ENCODE data around the gene OR6Q1. TPM values are rescaled to one million over a fixed set of nuclear protein-coding genes. Genes with fewer than 3 reads are reported as not detected.

Gene OR6Q1
- polyA plus RNA-seq, 1 donor from 2014 or later, result not detected

DNA sequence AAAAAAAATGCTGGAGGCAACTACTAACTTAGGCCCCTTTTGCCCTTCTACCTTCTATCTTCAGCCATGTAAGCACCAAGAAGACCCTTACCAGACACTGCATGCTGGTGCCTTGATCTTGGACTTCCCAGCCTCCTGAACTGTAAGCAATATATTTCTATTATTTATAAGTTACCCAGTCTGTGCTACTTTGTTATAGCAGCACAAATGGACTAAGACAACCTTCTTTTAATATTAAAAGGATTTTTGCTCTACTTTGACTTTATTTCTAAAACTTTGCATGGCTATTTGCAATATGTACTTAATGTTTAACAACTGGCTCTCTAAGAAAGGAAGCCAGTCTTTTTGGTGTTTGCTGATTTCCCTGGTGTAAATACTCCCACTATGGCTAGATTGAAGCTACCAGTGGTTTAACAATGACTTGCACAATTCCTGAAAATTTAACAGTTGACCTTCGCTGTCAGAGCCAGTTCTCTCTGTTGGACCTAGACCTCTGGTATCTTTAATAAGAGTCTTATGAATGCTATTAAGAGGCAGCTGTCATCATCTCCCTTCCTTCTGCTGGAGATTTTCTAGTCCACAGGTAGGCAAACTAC lies 25.2 kb downstream of the OR6Q1 start:
- Histone ChIP-seq H3K4me2 (ENCODE audit: low read length) (no peak overlapping the region), H3K4me3 (ENCODE audit: low read length) (no peak overlapping the region), H3K9ac (ENCODE audit: low read length) (no peak overlapping the region), H3K9me3 (ENCODE audit: low read length) (no peaks in the 10 kb centered on the region), H3K27ac (ENCODE audit: low read length) (no peak overlapping the region), H3K36me3 (ENCODE audit: insufficient read depth, low read length) (no peaks in the 10 kb centered on the region), H2AFZ (ENCODE audit: low read depth, low read length) (no peak overlapping the region), H4K20me1 (ENCODE audit: insufficient read depth) (no peaks in the 10 kb centered on the region), H3K27me3 (ENCODE audit: insufficient read depth, low read depth, low read length) (no peaks in the 10 kb centered on the region), H3F3A (ENCODE audit: insufficient read depth, low read length, poor library complexity, severe bottlenecking) (no peaks in the 10 kb centered on the region), H3K79me2 (replicated peaks; ENCODE audit: insufficient read depth, low read length) (no peaks in the 10 kb centered on the region), H3K9me2 (ENCODE audit: insufficient read depth, low read length) (no peaks in the 10 kb centered on the region)
- no peak for TF ChIP-seq POLR2AphosphoS5 (IDR thresholded peaks at IDR 0.05)
- no peak for TF ChIP-seq TAF1 (IDR thresholded peaks at IDR 0.05; ENCODE audit: low read depth)
- no peak for TF ChIP-seq SMC3 (conservative IDR thresholded peaks at IDR 0.05; ENCODE audit: poor library complexity)
- TF ChIP-seq MXI1 (conservative IDR thresholded peaks at IDR 0.05; ENCODE audit: poor library complexity, severe bottlenecking), result no peak
- TF ChIP-seq EP300 (conservative IDR thresholded peaks at IDR 0.05; ENCODE audit: poor library complexity, severe bottlenecking), result no peak
- TF ChIP-seq EZH2 (IDR thresholded peaks at IDR 0.05; ENCODE audit: borderline replicate concordance, insufficient read depth, low read length, poor library complexity, severe bottlenecking), result no peak
- TF ChIP-seq, protein P1, sequence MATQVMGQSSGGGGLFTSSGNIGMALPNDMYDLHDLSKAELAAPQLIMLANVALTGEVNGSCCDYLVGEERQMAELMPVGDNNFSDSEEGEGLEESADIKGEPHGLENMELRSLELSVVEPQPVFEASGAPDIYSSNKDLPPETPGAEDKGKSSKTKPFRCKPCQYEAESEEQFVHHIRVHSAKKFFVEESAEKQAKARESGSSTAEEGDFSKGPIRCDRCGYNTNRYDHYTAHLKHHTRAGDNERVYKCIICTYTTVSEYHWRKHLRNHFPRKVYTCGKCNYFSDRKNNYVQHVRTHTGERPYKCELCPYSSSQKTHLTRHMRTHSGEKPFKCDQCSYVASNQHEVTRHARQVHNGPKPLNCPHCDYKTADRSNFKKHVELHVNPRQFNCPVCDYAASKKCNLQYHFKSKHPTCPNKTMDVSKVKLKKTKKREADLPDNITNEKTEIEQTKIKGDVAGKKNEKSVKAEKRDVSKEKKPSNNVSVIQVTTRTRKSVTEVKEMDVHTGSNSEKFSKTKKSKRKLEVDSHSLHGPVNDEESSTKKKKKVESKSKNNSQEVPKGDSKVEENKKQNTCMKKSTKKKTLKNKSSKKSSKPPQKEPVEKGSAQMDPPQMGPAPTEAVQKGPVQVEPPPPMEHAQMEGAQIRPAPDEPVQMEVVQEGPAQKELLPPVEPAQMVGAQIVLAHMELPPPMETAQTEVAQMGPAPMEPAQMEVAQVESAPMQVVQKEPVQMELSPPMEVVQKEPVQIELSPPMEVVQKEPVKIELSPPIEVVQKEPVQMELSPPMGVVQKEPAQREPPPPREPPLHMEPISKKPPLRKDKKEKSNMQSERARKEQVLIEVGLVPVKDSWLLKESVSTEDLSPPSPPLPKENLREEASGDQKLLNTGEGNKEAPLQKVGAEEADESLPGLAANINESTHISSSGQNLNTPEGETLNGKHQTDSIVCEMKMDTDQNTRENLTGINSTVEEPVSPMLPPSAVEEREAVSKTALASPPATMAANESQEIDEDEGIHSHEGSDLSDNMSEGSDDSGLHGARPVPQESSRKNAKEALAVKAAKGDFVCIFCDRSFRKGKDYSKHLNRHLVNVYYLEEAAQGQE (IDR thresholded peaks at IDR 0.05; ENCODE audit: borderline replicate concordance), result no peak
- TF ChIP-seq, protein P2, sequence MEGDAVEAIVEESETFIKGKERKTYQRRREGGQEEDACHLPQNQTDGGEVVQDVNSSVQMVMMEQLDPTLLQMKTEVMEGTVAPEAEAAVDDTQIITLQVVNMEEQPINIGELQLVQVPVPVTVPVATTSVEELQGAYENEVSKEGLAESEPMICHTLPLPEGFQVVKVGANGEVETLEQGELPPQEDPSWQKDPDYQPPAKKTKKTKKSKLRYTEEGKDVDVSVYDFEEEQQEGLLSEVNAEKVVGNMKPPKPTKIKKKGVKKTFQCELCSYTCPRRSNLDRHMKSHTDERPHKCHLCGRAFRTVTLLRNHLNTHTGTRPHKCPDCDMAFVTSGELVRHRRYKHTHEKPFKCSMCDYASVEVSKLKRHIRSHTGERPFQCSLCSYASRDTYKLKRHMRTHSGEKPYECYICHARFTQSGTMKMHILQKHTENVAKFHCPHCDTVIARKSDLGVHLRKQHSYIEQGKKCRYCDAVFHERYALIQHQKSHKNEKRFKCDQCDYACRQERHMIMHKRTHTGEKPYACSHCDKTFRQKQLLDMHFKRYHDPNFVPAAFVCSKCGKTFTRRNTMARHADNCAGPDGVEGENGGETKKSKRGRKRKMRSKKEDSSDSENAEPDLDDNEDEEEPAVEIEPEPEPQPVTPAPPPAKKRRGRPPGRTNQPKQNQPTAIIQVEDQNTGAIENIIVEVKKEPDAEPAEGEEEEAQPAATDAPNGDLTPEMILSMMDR (IDR thresholded peaks at IDR 0.05; ENCODE audit: poor library complexity, severe bottlenecking), result no peak
- TF ChIP-seq RAD21 (conservative IDR thresholded peaks at IDR 0.05), result no peak

DNA sequence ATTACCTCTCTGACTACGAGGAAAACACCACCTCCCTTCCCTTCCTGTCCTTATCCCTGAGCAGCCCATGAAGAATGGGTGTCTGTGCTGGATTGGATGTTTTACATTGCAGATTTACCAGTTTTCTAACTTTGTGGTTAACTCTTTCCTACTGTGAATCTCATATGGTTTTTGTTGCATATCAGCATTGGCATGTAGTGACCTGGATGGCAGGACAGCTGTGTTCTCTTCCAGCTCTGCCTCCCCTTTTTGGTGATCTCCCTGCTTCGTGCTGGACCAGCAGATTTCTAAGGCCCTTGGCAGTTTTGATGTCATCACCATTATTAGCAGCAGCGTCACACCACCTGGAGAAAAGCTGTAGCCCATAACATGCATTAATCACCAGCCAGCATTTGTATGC lies 26.7 kb downstream of the OR6Q1 start:
- Histone ChIP-seq H3K27ac (ENCODE audit: low read length) (no peak overlapping the region), H2AFZ (ENCODE audit: low read depth, low read length) (no peak overlapping the region), H3K27me3 (ENCODE audit: insufficient read depth, low read depth, low read length) (no peaks in the 10 kb centered on the region), H3K4me3 (ENCODE audit: low read length) (no peak overlapping the region), H3K4me2 (ENCODE audit: low read length) (no peak overlapping the region), H3K9me3 (ENCODE audit: low read length) (no peaks in the 10 kb centered on the region), H3K9me2 (ENCODE audit: insufficient read depth, low read length) (no peaks in the 10 kb centered on the region), H3K79me2 (replicated peaks; ENCODE audit: insufficient read depth, low read length) (no peaks in the 10 kb centered on the region), H3K36me3 (ENCODE audit: insufficient read depth, low read length) (no peaks in the 10 kb centered on the region), H3K9ac (ENCODE audit: low read length) (no peak overlapping the region), H3F3A (ENCODE audit: insufficient read depth, low read length, poor library complexity, severe bottlenecking) (no peaks in the 10 kb centered on the region), H4K20me1 (ENCODE audit: insufficient read depth) (no peaks in the 10 kb centered on the region)
- TF ChIP-seq TAF1 (IDR thresholded peaks at IDR 0.05; ENCODE audit: low read depth), result no peak
- TF ChIP-seq, protein P2 (IDR thresholded peaks at IDR 0.05; ENCODE audit: poor library complexity, severe bottlenecking), result no peak
- no peak for TF ChIP-seq EP300 (conservative IDR thresholded peaks at IDR 0.05; ENCODE audit: poor library complexity, severe bottlenecking)
- TF ChIP-seq, protein P1 (IDR thresholded peaks at IDR 0.05; ENCODE audit: borderline replicate concordance), result no peak
- TF ChIP-seq SMC3 (conservative IDR thresholded peaks at IDR 0.05; ENCODE audit: poor library complexity), result no peak
- TF ChIP-seq RAD21 (conservative IDR thresholded peaks at IDR 0.05), result no peak
- no peak for TF ChIP-seq POLR2AphosphoS5 (IDR thresholded peaks at IDR 0.05)
- TF ChIP-seq EZH2 (IDR thresholded peaks at IDR 0.05; ENCODE audit: borderline replicate concordance, insufficient read depth, low read length, poor library complexity, severe bottlenecking), result no peak
- no peak for TF ChIP-seq MXI1 (conservative IDR thresholded peaks at IDR 0.05; ENCODE audit: poor library complexity, severe bottlenecking)
